ENCODE data around the gene REXO4. TPM values are rescaled to one million over a fixed set of nuclear protein-coding genes. Genes with fewer than 3 reads are reported as not detected.

The REXO4 gene
- polyA plus RNA-seq, 1 of the 3 experiments (the other 2 are of a cell fraction), result 37.3 TPM

DNA sequence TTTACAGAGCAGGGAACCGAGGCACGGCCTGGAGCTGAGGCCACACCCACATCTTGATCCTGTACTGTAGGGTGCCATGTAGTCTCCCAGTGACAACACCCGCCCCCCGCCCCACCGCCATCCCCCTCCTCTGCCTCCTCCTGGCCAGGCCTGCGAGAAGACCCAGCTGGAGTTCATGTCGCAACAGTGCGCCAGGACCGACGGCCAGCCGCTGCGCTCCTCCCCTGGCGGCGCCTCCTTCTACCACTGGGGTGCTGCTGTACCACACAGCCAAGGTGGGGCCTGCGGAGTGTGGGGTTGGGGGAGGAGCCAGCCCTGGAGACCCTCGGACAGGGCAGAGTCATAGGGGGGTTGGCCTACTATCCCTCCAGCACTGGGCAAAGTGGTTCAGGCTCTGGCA lies 18.9 kb upstream of the REXO4 start:
- DNase-seq, result peak; percentile 19
- Histone ChIP-seq H2AFZ (ENCODE audit: low read depth) (no peak overlapping the region), H3K9me3 (no peaks in the 10 kb centered on the region), H3K9ac (no peak overlapping the region), H3K4me3 (ENCODE audit: low read depth in 2 of 2, low read length in 1 of 2) (no peak overlapping the region), H3K36me3 (replicated peaks in 1 of 2; ENCODE audit: control insufficient read depth in 1 of 2, insufficient read depth in 2 of 2, low read length in 1 of 2) (no peaks in the 10 kb centered on the region), H3K4me2 (no peak overlapping the region), H3K27me3 (ENCODE audit: insufficient read depth) (no peaks in the 10 kb centered on the region), H3F3A (replicated peaks; ENCODE audit: insufficient read depth) (no peaks in the 10 kb centered on the region), H3K27ac (ENCODE audit: low read depth in 2 of 2, low read length in 1 of 2) (no peak overlapping the region), H3K79me2 (ENCODE audit: insufficient read depth) (no peaks in the 10 kb centered on the region), H4K20me1 (ENCODE audit: insufficient read depth) (no peaks in the 10 kb centered on the region), H3K9me2 (no peaks in the 10 kb centered on the region), H3K4me1 (ENCODE audit: control insufficient read depth in 1 of 2, insufficient read depth in 2 of 2, low read depth in 1 of 2, low read length in 1 of 2) (no peaks in the 10 kb centered on the region)
- TF ChIP-seq CHD2 (IDR thresholded peaks at IDR 0.05; ENCODE audit: low read length, partially characterized antibody) (no peak), TAF1 (IDR thresholded peaks at IDR 0.05; ENCODE audit: borderline replicate concordance, low read depth, low read length) (no peak), FOSL2 (IDR thresholded peaks at IDR 0.05; ENCODE audit: borderline replicate concordance, low read depth) (no peak), RAD21 (IDR thresholded peaks at IDR 0.05; ENCODE audit: low read length) (no peak), FOXM1 (IDR thresholded peaks at IDR 0.05; ENCODE audit: low read depth) (no peak), NFIC (IDR thresholded peaks at IDR 0.05; ENCODE audit: borderline replicate concordance) (no peak), RXRA (IDR thresholded peaks at IDR 0.05; ENCODE audit: borderline replicate concordance, low read depth) (no peak), SMC3 (IDR thresholded peaks at IDR 0.05; ENCODE audit: low read depth, low read length) (no peak), FOXJ3 (CRISPR knock-in tag; IDR thresholded peaks at IDR 0.05) (no peak), GATA2 (CRISPR knock-in tag; IDR thresholded peaks at IDR 0.05) (no peak), RCOR1 (IDR thresholded peaks at IDR 0.05; ENCODE audit: low read length) (no peak), USF1 (IDR thresholded peaks at IDR 0.05; ENCODE audit: borderline replicate concordance, low read depth) (no peak), YY1 (IDR thresholded peaks at IDR 0.05; ENCODE audit: low read depth) (no peak), MEF2A (IDR thresholded peaks at IDR 0.05; ENCODE audit: borderline replicate concordance, low read depth) (no peak), JUND (IDR thresholded peaks at IDR 0.05) (no peak)
- TF ChIP-seq, protein P1, sequence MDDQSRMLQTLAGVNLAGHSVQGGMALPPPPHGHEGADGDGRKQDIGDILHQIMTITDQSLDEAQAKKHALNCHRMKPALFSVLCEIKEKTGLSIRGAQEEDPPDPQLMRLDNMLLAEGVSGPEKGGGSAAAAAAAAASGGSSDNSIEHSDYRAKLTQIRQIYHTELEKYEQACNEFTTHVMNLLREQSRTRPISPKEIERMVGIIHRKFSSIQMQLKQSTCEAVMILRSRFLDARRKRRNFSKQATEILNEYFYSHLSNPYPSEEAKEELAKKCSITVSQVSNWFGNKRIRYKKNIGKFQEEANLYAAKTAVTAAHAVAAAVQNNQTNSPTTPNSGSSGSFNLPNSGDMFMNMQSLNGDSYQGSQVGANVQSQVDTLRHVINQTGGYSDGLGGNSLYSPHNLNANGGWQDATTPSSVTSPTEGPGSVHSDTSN (IDR thresholded peaks at IDR 0.05), result no peak
- TF ChIP-seq, protein P2, sequence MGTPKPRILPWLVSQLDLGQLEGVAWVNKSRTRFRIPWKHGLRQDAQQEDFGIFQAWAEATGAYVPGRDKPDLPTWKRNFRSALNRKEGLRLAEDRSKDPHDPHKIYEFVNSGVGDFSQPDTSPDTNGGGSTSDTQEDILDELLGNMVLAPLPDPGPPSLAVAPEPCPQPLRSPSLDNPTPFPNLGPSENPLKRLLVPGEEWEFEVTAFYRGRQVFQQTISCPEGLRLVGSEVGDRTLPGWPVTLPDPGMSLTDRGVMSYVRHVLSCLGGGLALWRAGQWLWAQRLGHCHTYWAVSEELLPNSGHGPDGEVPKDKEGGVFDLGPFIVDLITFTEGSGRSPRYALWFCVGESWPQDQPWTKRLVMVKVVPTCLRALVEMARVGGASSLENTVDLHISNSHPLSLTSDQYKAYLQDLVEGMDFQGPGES (IDR thresholded peaks at IDR 0.05; ENCODE audit: low read depth, low read length), result no peak
- CTCF ChIA-PET, result no interaction called here
- 83% methylated on average over 12 of the region's 16 CpGs for WGBS (ENCODE audit: low lambda C conversion rate)
- POLR2A ChIA-PET, result no interaction called here

DNA sequence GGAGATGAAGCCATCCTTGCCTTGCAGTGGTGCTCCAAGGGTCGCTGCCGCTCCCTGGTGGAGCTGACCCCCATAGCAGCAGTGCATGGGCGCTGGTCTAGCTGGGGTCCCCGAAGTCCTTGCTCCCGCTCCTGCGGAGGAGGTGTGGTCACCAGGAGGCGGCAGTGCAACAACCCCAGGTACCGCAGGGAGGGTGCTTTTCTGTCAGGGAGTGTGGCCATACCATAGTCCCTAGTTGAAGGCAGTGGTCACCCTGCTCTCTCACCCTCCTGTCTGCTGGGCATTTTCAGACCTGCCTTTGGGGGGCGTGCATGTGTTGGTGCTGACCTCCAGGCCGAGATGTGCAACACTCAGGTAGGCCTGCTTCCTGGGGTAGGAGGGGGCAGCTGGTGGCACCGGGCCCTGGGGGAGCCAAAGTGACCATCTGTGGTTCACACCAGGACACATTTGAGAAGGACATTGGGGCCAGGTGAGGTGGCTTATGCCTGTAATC lies 15.6 kb upstream of the REXO4 start:
- H3K27me3 ChIP-seq (ENCODE audit: insufficient read depth), result no peaks in the 10 kb centered on the region
- H3K27ac ChIP-seq (ENCODE audit: low read depth in 2 of 2, low read length in 1 of 2), result no peak overlapping the region
- no peaks in the 10 kb centered on the region for H3K36me3 ChIP-seq (replicated peaks in 1 of 2; ENCODE audit: control insufficient read depth in 1 of 2, insufficient read depth in 2 of 2, low read length in 1 of 2)
- no peak overlapping the region for H3K4me2 ChIP-seq
- TF ChIP-seq, protein P3, sequence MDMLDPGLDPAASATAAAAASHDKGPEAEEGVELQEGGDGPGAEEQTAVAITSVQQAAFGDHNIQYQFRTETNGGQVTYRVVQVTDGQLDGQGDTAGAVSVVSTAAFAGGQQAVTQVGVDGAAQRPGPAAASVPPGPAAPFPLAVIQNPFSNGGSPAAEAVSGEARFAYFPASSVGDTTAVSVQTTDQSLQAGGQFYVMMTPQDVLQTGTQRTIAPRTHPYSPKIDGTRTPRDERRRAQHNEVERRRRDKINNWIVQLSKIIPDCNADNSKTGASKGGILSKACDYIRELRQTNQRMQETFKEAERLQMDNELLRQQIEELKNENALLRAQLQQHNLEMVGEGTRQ (IDR thresholded peaks at IDR 0.05; ENCODE audit: borderline replicate concordance, low read depth, low read length), result no peak
- no peak for TF ChIP-seq MAX (IDR thresholded peaks at IDR 0.05; ENCODE audit: low read depth)
- no peak for TF ChIP-seq TEAD4 (IDR thresholded peaks at IDR 0.05; ENCODE audit: borderline replicate concordance, insufficient read depth)
- TF ChIP-seq SIN3A (IDR thresholded peaks at IDR 0.05; ENCODE audit: borderline replicate concordance, low read depth, low read length), result no peak
- TF ChIP-seq RCOR1 (IDR thresholded peaks at IDR 0.05; ENCODE audit: low read length), result no peak
- no peaks in the 10 kb centered on the region for H4K20me1 ChIP-seq (ENCODE audit: insufficient read depth)
- no peak for DNase-seq
- H2AFZ ChIP-seq (ENCODE audit: low read depth), result no peak overlapping the region
- no peaks in the 10 kb centered on the region for H3K79me2 ChIP-seq (ENCODE audit: insufficient read depth)
- H3K4me1 ChIP-seq (ENCODE audit: control insufficient read depth in 1 of 2, insufficient read depth in 2 of 2, low read depth in 1 of 2, low read length in 1 of 2), result no peaks in the 10 kb centered on the region
- H3F3A ChIP-seq (replicated peaks; ENCODE audit: insufficient read depth), result no peaks in the 10 kb centered on the region
- no peak overlapping the region for H3K4me3 ChIP-seq (ENCODE audit: low read depth in 2 of 2, low read length in 1 of 2)
- H3K9me3 ChIP-seq, result no peaks in the 10 kb centered on the region
- no peak overlapping the region for H3K9ac ChIP-seq
- no peaks in the 10 kb centered on the region for H3K9me2 ChIP-seq
- ChIA-PET CTCF (interaction anchor here (0.9 kb wide), 1 partner anchor 11 kb away, joined by 3 read pairs; no protein-coding TSS in a partner anchor), POLR2A (interaction anchor here (0.7 kb wide), 1 partner anchor 15 kb away, joined by 3 read pairs; no protein-coding TSS in a partner anchor)
- WGBS (ENCODE audit: low lambda C conversion rate), result 90% methylated on average over 2 of the region's 11 CpGs
